Measurements from ENCODE around the gene CLIC4. TPM values are rescaled to one million over a fixed set of nuclear protein-coding genes. Genes with fewer than 3 reads are reported as not detected.

Gene CLIC4
- total and polyA plus RNA-seq, 9 of the 15 experiments (the other 6 are each of a cell fraction or from before 2014, with no cell fraction given), result 16.0 to 67.5 (median 38.4) TPM

GRCh38 chr1:24847995-24848881 lies 103.0 kb downstream of the CLIC4 start (continued):
- TF ChIP-seq ID3 (CRISPR knock-in tag; IDR thresholded peaks at IDR 0.05), result no peak
- TF ChIP-seq ID3 (tag; IDR thresholded peaks at IDR 0.05), result no peak
- no peak for TF ChIP-seq NCOA6 (IDR thresholded peaks at IDR 0.05)
- TF ChIP-seq BMI1 (IDR thresholded peaks at IDR 0.05; ENCODE audit: low read length), result no peak
- TF ChIP-seq EP400 (IDR thresholded peaks at IDR 0.05), result peak; percentile 65; the same call in 1 of the 2 replicates
- peak; percentile 59 for TF ChIP-seq GMEB1 (CRISPR knock-in tag; IDR thresholded peaks at IDR 0.05)
- no peak for TF ChIP-seq ZNF212 (CRISPR knock-in tag; IDR thresholded peaks at IDR 0.05)
- peak; percentile 61; the same call in 1 of the 2 replicates for TF ChIP-seq ZNF695 (CRISPR knock-in tag; IDR thresholded peaks at IDR 0.05)
- peak; percentile 41; the same call in 1 of the 2 replicates for TF ChIP-seq ZNF134 (CRISPR knock-in tag; conservative IDR thresholded peaks at IDR 0.05)
- peak; percentile 82 for TF ChIP-seq ELF2 (CRISPR knock-in tag; IDR thresholded peaks at IDR 0.05)
- TF ChIP-seq TBP (optimal IDR thresholded peaks at IDR 0.05; ENCODE audit: low read depth, low read length), result peak; percentile 57
- TF ChIP-seq ZKSCAN1 (IDR thresholded peaks at IDR 0.05; ENCODE audit: low read depth, low read length), result peak; percentile 61; the same call in 1 of the 2 replicates
- TF ChIP-seq L3MBTL2 (IDR thresholded peaks at IDR 0.05), result peak; percentile 99
- peak; percentile 87; the same call in 1 of the 2 replicates for TF ChIP-seq ARID4B (CRISPR knock-in tag; IDR thresholded peaks at IDR 0.05)
- TF ChIP-seq CTCF (IDR thresholded peaks at IDR 0.05 in 2 of 3, conservative IDR thresholded peaks at IDR 0.05 in 1 of 3; ENCODE audit: insufficient read depth in 2 of 3, low read depth in 1 of 3, low read length in 3 of 3), result peak; percentile 97 to 98 (median 98)
- peak in 1 of 2 experiments; percentile 84; a peak in 2 of 4 replicates for TF ChIP-seq ZNF639 (CRISPR knock-in tag; conservative IDR thresholded peaks at IDR 0.05 in 1 of 2, IDR thresholded peaks at IDR 0.05 in 1 of 2)
- TF ChIP-seq ZNF354B (CRISPR knock-in tag; IDR thresholded peaks at IDR 0.05), result peak; percentile 57; the same call in 1 of the 2 replicates

All from K562 (cell line).